ENCODE measurements around the gene CLEC12A. TPM values are rescaled to one million over a fixed set of nuclear protein-coding genes. Genes with fewer than 3 reads are reported as not detected.

CLEC12A gene
- not detected in 2 replicates for total RNA-seq

DNA sequence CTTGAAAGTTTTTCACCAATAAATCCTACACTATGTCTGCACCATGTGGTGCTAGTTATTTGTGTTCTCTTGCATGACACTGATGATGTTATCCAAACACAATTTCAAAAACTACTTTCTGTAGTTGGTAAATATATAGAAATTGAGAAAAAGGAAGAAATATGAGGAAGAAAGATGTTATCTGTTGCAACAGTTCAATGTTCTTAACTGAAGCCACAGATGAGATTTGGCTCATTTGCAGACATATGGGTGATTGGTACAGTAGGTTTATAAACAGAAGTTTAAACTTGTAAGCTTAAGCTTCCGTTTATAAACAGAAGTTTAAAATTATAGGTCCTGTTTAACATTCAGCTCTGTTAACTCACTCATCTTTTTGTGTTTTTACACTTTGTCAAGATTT, at the start of gene CLEC12A:
Gene CLEC12A, plus strand, starts transcription at position 229 of the 400 bp plus-strand sequence. CDS start 188 bp downstream, outside the sequence.

GRCh38 chr12:9932270-9932669, 38.9 kb upstream of the CLEC12A start, which contains the start of gene CLEC2A:
TSS of gene CLEC2A (minus strand) at chr12:9932370. CDS start at chr12:9932329, 41 bp downstream.

DNA sequence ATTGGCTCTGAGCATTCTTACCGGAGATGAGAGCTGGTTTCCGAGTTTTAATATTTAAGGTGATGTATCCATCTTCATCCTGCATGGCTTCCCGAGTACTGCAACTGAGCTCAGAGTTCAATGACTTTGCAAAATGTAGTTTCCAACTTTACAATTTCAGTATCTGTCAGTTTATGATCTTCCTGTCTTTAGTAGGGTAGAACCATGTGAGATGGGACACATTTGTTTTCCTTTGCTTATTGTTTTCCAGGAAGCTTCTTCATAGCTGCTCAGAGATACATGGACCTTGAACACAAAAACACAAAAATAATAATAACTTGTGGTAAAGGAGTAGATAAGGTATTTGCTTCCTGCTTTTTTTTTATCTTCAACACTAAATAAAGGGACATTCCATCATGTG, 27.8 kb downstream of the CLEC12A start, which contains the start of gene CLEC1B:
Gene CLEC1B, minus strand, starts transcription at position 106 of the 400 bp plus-strand sequence. Its CDS starts 21 bp downstream, at position 85.

GRCh38 chr12:10030446-10030845, 59.2 kb downstream of the CLEC12A start, which contains the start of gene CLEC9A:
TSS of gene CLEC9A (plus strand) at chr12:10030682. CDS start at chr12:10052688, 22,006 bp downstream.

Other genes starting within 250 kb of the CLEC12A start
- not detected in 2 replicates for gene CLECL1, start 238.3 kb upstream of the CLEC12A start, total RNA-seq
- gene CD69, start 210.5 kb upstream of the CLEC12A start, total RNA-seq = not detected in 2 replicates
- gene KLRF1, start 143.9 kb upstream of the CLEC12A start, total RNA-seq = not detected in 2 replicates
- gene CLEC2B, start 102.1 kb upstream of the CLEC12A start, total RNA-seq = 24.3 and 29.7 TPM in 2 replicates
- gene KLRF2, start 89.9 kb upstream of the CLEC12A start, total RNA-seq = not detected in 2 replicates
- not detected in 2 replicates for gene CLEC2A, start 39.0 kb upstream of the CLEC12A start, total RNA-seq
- not detected in 2 replicates for gene CLEC1B, start 27.7 kb downstream of the CLEC12A start, total RNA-seq
- not detected in 2 replicates for gene CLEC12B, start 39.2 kb downstream of the CLEC12A start, total RNA-seq
- gene CLEC9A, start 59.3 kb downstream of the CLEC12A start, total RNA-seq = not detected in 2 replicates
- gene CLEC1A, start 127.6 kb downstream of the CLEC12A start, total RNA-seq = 0.25 and 2.4 TPM in 2 replicates
- gene CLEC7A, start 158.8 kb downstream of the CLEC12A start, total RNA-seq = not detected in 2 replicates
- gene OLR1, start 200.7 kb downstream of the CLEC12A start, total RNA-seq = not detected in 2 replicates
- not detected in 2 replicates for gene TMEM52B, start 207.6 kb downstream of the CLEC12A start, total RNA-seq
- gene GABARAPL1, start 241.5 kb downstream of the CLEC12A start, total RNA-seq = 51.7 and 58.4 TPM in 2 replicates

All from cardiac ventricle fibroblast (primary cell).